GM19452 (cell line): ENCODE results near the gene KSR1.

Experiments
- ATAC-seq: cut with Tn5 transposase; IDR thresholded peaks from one replicate; pipeline ENCODE4 v1.9.1; 2021; ENCODE audit not compliant: unreplicated experiment

The KSR1 gene

DNA sequence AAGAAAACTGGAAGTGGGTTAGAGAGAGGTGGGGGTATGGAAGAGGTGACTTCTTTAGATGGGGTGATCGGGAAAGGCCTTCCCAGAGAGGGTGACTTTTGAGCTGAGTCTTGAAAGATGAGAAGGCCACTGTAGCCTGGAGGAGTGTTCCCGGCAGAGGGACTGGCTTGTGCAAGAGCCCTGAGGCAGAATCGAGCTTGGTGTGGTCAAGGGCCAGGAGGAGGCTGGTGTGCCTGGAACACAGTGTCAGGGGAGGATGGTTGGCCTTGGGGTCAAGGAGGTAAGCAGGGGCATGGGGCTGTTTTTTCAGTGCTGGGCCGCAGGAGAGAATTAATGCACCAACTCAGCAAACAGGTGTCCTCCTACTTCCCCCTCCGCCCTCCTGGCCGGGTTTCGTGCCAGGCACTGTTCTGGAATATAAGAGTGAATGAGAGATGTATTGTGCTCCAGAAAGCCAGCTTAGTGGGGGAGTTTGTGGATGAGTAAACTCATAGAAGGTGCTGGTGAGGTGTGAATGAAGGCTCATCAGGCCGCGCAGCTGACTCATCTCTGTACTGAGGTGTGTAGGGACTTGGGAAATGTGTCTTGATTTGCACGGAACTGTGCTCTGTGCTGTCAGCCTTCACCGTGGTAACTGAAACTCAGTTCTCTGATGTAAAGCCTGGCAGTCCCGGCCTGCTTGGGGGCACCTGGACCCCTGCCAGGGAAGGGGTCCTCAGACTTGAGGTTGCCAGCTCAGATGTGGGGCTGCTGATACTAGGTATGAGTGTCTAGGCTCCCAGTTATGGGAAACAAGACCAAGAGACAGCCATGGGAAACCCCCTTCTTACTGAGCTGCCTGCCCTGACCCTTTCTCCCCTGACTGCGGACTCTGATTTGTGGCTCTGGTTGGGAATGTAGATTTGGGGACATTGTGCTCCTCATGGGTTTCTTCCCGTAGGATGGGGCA is 15.3 kb downstream of the KSR1 start:
- peak; percentile 63 for ATAC-seq

DNA sequence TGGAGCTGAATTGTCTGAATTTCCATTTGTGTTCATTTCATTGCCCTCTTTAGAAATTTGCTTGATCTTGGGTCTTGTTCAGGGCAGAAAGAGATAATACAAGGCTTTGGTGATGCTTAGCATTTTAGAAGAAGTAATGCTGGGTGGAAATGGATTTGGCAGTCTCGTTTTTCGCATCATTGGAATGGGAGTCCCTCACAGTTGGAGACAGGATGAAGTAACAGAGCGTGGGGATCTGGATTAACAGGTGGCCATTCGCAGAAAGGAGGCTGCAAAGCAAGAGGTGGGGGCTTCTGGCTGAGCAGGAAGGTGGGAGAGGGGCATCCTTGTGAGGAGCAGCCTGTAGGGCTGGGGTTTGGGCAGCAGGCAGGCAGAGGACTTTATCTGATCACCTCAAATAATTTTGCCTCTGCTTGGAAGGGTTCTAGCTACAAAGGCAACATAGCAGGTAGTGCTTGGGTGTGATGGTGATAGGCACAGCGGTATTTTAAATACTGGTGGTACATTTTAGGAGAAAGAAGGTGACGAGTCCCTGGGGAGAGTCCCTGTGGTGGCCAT is 17.0 kb downstream of the KSR1 start:
- ATAC-seq: no peak

DNA sequence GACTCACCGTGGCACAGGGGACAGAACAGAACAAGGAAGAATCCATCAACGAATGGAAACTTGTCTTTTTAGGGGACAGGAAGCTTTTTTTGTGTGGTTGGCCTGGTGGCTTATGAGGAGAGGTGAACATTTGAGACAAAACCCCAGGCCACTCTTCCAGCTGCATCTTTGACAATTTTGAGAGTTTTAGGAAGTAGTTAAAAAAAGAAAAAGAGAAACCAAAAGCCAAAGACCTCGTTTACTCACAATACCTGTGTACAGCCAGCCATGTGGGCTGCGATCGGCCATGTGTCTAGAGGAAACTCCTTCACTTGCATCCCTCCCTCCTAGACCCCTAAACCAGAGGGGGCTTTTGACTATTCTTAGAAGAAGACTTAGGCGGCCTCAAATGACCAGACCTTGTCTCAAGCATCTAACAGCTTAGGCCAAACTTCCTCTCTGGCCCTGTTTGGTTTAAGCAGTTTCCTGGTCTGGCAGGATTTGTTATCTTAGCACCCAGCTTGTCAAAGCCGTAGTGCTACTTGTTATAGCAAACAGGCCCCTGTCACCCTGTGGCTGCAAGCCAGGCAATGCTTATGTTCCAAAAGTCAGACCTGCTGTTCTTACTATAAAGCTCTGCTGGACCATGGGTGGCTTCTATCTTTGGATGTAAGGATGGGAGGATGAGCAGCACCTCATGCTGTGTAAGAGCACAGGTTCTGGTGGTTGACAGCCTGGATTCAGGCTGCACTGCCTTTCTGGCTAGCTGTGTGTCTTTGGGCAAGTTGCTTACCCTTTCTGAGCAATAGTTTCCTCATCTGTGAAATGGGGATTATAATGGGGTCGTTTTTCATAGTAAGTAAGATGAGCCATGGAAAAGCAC is 17.7 kb downstream of the KSR1 start:
- ATAC-seq: peak; percentile 36

DNA sequence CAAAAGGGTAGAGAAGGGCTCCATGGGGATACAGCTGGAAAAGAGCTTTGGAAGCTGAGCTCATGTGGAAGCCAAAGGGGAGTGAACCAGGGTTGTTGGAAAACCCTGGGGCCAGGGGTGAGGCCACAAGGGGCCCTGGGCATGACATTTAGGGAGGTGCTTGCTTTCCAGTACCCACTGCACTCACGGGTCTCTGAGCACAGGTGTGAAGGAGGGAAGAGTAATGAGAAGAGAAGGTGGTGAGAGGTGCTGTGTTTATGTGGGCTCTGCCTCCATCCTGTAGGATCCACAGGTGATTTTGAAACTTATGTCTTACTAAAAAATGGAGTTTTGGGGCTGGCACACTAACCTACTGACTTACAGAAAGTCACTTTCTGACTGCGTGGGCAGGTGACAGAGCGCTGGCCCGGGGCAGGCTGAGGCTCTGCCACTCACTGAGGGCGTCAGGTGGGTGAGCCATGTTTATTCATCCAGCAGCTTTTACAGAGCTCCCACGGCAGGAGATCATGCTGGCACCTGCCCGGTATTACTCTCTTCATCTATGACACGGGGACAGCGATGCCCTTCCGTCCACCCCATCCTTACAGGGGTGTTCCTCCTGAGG is 18.9 kb downstream of the KSR1 start:
- ATAC-seq: no peak

DNA sequence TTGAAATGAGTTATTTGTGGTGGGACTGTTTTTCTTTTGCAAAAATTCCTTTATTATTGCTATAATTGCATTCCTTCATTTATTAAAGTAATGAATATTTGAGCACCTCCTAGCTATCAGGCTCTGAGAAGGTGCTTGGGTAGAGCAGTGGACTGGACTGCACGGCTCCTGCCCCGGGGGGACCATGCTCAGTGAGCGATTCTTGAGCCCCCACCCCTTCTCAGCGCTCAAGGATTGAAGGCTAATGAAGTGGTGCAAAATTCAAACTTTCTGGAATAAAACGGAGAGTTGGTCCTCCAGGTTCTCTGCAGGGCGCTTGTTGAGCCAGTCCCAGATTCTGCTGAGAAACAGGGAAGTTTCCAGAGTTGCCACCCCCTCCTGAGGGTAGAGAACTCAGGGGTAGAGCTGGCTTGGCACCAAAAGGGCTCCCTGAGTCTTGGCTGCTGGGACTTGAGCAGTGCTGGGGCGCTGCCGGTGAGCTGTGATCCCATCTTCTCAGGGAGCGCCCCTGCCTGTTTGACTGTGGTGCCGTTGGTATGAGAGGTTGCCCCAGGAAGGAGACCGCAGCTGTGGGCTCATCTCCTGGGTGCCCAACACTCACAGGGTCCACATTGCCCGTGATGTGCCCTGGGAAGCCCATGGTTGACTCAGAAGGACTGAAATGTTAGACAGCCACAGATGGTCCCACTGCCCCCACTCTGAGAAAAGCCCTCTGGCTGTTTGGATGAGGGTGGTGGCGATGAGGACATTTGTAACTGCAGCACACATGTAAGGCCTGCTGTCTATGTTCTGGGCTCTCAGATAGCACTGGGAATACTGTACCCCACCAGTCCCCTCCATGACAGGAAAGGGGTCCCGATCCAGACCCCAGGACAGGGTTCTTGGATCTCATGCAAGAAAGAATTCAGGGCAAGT is 20.0 kb downstream of the KSR1 start:
- no peak for ATAC-seq

DNA sequence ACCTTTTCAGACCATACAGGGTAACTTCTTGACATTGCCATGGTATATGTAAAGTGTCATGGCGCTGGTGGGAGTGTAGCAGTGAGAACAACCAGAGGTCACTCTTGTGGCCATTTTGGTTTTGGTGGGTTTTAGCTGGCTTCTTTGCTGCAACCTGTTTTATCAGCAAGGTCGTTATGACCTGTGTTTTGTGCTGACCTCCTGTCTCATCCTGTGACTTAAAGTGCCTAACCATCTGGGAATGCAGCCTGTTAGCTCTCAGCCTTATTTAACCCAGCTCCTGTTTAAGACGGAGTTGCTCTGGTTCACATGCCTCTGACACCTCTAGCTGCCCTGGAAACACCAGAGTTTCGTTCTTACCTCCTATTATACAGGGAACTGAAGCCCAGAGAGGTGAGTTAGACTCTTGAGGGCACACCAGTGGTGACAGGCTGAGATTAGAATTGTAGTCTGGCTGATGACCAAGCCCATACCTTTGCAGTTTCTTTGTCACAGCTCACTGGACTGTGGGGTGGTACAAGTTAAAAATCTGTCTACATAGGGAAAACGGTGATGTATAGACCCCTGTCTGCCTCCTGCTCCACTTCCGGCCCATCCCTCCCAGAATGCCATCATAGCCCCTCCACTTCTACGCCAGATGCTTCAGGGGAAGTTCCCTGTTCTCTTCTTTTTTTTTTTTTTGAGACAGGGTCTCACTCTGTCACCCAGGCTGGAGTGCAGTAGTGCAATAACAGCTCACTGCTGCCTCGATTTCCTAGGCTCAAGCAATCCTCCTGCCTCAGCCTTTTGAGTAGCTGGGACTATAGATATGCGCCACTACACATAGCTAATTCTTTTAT is 21.0 kb downstream of the KSR1 start:
- peak; percentile 35 for ATAC-seq

DNA sequence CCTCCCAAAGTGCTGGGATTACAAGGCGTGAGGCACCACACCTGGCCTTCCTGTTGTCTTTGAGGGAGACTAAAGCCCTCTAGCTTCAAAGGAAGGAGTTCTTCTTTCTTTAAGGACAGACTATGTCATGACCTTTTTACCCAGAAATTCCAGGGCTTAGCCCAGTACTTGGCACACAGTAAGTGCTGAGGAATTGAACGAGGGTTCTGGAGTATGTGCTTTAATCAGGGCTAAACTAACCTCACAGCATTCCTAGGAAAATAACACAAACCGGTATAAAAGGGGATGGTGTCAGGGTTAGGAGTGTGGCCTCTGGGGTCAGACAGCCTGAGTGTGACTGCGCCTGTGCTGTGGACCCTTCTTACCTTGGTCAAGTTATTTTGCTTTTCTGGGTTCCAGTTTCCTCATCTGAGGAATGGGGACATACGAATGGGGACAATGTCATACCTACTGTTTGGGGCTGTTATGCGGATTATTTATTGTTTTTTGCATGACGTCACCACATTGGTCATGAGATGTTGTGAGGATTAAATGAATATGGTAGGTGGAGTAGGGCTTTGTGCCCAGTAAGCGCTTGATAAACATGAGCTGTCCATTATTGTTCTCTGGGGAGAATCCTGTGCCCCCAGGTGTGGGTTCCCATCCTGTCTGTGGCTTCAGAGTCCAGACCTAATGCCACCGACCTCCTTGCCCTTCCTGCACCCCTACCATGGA is 21.9 kb downstream of the KSR1 start:
- no peak for ATAC-seq

DNA sequence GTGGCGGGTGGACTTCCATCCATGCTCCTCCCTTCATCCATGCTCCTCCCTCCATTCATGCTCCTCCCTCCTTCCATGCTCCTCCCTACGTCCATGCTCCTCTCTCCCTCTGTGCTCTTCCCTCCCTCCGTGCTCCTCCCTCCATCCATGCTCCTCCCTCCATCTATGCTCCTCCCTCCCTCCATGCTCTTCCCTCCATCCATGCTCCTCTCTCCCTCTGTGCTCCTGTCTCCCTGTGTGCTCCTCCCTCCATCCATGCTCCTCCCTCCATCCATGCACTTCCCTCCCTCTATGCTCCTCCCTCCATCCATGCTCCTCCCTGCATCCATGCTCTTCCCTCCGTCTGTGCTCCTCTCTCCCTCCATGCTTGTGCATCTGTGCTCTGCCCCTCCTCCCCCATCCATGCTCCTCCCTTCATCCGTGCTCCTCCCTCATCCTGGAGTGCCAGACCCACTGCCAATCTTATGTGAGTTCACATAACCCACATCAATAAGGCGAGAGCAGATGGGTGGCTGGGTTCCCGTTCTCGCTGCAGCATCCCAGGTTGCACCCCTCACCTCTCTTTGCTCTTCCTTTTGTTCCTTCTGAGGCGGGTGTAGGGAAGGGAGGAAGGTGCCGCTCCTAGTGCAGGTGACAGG is 22.8 kb downstream of the KSR1 start:
- ATAC-seq: no peak

DNA sequence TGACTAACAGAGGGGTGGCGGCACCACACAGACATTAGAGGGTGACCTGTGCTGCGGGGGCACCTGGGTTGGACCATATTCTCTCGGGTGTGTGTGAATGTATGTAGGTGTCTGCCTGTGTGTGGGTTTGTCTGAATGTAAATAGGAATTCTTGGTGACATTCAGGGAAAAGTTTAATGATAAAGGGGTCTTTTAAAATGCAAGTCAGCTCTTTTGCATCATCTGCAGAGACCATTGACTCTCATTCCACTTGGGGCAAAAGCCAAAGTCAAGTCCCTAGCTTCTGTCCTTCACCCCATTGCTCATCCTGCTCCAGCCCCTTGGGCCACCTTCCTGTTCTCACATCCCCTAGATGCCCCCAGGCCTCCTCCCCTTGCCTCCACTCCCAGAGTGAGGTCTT is 23.6 kb downstream of the KSR1 start:
- no peak for ATAC-seq

DNA sequence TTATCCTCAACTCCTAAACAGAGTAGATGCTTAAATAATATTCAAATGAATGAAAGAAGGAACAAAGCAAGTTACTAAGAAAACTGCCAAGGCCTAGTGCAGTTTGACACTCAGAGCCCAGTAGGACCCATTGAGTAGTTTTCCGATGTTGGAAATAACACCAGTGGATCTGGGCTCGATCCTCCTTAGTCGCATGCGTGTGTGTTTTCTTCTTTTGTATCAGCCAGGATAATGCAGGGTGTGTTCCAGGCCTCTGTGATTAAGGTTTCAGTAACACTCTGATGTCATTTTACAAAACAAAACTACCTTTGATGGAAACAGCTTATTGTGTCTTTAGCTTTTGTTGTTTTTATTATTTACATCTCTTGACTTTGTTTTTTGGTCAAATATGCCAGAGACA is 24.5 kb downstream of the KSR1 start:
- no peak for ATAC-seq

DNA sequence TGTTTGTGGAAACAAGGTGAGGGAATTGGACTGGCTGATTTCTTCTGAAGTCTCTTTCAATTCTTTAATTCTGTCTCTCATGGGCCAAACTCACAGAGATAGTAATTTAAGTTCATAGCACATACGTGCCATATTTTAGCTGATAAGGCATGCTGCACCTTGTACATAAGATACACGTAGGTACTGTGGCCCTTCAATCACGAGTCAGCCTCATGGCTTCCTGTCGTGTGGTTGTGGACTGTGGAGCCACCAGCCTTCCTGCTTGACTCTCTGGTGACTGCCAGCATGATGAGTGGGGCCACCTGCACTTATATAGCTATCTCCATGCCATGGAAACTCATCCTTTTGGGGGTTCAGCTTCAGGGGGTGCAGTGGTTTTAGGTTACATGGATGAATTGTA is 25.1 kb downstream of the KSR1 start:
- ATAC-seq: peak; percentile 63

DNA sequence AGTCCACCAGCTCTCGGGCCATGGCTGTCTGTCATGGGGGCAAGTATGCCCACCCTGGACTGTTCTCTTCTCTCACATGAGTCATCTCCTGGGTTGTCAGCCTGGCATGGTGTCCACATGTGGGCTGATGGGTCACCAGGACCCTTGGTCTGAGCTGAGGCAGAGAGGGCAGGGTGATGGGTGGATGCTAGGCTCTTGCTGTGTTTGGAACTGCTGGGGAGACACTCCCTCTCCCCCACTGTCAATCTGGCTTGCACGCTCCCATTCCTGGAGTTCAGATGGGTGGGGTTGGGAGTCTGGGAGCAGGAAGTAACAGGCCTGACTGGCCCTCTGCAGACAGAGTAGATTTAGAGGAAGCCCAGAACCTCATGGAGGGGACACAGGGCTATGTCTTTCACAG is 28.9 kb downstream of the KSR1 start:
- ATAC-seq: no peak

DNA sequence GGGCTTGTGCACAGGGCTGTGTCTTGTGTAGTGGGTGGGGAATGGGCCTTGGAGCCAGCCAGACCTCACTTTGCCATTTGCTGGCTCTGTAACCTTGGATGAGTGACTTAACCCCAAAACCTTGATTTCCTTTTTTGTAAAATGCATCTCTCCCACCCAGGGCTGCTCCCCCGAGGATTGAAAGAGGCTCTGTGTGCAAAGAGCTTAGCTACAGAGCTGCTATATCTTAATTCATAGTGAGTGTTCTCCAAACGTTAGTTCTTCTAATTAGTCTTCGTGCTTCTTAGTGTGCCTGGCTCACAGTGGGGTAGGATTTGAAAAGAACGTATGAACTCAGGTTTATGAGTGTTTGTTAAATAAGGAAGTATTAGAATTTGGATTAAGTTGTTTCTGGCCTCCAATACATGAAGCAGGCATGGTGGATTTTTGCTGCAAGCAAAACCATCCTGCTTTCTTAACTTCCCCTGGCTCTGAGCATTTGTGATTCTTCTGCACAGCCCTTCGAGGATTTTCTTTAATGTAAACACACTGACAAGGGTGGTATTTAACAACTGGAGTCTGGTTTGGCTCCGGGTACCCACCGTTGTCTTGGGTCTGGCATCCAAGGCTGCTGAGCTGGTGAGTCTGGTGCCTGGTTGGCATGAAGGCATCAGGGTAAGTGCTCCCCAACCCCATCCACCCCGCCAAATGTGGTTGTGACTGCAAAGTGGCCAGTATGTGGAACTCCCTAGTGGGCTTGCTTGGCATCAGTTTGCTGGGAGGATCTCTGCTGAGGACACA is 29.7 kb downstream of the KSR1 start:
- no peak for ATAC-seq

DNA sequence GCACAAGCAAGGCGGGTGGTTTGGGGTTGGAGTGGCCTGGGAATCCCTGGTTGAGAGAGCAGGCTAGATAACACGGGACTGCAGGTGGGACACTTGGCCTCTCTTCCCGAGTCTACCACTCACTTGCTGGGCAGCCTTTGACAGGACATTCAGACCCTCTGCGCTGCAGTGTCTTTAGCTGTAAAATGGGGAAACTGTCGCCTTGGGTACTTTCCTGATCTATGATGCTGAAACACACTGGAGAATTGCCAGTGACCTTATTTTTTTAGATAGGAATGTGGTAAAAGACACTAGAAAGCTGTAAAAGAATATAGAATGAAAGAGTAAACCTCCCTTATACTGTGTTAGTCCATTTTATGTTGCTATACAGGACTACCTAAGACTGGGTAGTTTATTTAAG is 30.5 kb downstream of the KSR1 start:
- no peak for ATAC-seq

DNA sequence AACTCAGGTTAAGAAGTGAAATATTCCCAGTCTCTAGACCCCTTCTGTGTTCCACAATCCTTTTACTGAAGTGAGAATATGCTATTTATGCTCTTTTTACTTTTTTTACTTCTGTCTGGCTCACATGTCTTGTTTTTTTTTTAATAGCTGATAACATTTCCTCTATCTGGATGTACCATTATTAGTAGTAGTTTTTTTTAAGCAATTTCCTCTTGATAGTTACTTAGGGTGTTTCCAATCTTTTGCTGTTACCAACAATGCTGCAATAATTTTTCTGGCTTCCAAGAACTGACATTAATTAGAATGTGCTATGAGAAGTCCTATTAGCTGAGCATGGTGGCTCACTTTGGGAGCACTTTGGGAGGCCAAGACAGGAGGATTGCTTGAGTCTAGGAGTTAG is 32.0 kb downstream of the KSR1 start:
- ATAC-seq: no peak

DNA sequence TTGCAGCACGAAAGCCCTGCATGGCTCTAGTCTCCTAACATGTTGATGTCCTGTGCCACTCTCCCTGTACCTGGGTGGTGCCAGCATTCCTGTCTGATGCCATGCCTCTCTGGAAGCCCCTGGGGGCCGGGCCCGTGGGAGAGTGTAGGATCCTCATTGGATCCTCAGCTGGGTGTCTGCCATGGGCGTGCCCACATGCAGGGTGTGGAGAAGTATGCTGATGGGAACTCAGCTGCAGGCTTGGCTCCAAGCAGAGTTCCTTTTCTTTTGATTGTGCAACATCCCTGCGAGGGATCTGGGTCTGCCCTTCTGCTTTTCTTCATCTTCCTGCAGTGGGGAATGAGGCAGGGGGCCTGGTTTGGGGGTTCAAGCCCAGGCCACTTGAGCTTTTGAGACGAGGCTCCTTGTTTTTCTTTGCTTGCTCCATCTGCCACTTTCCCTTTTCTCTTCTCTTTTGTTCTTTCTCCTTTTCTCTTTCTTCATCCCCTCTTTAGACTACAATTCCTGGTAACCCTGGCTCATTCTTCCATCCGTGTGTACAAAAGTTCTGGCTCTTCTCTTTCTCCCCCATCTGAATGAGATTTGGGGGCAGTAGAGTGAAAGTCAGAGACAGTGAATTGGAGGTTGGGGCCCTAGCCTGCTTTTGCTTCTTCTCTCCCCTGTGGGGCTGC is 32.9 kb downstream of the KSR1 start:
- no peak for ATAC-seq

DNA sequence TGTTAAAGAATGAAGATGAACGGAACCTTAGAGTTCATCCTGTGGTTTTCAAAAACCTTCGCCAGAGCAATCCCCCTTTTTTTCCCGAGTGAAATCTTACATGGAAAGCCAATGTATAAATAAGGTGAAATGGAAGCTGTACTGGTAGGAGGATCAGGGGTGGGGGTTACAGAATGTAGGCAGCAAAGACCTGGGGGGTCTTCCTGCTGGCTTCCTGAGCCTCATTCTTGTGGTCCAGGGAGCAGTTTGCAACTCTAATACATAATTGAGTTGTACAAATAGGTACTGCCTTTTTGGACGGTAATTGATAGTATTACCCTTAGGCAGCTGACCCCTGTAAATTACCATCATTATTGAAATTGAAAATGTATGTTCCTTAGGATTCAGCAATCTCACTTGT is 34.1 kb downstream of the KSR1 start:
- no peak for ATAC-seq
